Activated T-cell treated with anti-CD3 and anti-CD28 coated beads for 4 hours (primary cell): ENCODE measurements around the gene OR51E2.

Source experiments
- DNase-seq: peaks from one replicate; pipeline ENCODE4 v3.0.0-alpha.2; 2020

Gene OR51E2

DNA sequence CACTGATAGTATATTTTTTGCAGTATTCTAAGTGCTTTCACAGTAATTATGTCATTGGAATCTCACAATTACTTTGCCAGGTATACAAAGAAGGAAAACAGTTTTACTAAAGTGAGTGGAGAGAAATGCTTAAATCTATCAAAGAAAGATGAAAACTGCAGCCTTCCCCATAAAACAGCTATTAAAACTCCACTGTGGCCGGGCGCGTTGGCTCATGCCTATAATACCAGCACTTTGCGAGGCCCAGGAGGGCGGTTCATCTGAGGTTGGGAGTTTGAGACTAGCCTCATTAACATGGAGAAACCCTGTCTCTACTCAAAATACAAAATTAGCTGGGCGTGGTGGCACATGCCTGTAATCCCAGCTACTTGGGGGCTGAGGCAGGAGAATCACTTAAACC, 34.8 kb downstream of the OR51E2 start:
- no peak for DNase-seq

- no peak for DNase-seq
Observed at GRCh38 chr11:4658629-4659445, 38.8 kb downstream of the OR51E2 start.

DNA sequence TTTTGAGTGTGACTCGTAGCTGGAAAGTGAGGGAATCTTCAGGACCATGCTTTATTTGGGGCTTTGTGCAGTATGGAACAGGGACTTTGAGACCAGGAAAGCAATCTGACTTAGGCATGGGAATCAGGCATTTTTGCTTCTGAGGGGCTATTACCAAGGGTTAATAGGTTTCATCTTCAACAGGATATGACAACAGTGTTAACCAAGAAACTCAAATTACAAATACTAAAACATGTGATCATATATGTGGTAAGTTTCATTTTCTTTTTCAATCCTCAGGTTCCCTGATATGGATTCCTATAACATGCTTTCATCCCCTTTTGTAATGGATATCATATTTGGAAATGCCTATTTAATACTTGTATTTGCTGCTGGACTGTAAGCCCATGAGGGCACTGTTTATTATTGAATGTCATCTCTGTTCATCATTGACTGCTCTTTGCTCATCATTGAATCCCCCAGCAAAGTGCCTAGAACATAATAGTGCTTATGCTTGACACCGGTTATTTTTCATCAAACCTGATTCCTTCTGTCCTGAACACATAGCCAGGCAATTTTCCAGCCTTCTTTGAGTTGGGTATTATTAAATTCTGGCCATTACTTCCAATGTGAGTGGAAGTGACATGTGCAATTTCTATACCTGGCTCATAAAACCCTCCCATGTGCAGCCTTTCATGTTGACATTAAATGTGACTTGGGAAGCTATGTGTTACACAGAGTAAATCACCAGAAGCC, 42.9 kb downstream of the OR51E2 start:
- DNase-seq: no peak

DNA sequence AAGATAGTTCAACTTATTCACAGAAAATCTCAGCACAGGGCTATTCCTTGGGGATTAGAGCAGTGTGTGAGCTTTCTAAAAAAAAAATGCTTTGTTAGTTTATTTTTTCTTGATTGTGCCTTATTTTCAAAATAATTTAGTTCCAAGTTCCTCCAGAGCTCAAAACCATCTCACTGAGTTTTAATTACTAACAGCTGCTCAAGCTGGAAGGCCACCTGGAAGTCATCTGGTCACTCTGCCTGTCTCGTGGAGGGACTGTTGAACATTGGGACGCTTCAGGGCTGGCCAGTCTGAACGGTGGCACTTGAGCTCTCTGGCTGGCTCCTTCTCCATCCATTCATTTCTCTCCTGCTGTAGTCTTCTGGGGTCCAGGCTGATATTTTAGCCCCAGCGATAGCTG, 49.9 kb downstream of the OR51E2 start:
- no peak for DNase-seq

DNA sequence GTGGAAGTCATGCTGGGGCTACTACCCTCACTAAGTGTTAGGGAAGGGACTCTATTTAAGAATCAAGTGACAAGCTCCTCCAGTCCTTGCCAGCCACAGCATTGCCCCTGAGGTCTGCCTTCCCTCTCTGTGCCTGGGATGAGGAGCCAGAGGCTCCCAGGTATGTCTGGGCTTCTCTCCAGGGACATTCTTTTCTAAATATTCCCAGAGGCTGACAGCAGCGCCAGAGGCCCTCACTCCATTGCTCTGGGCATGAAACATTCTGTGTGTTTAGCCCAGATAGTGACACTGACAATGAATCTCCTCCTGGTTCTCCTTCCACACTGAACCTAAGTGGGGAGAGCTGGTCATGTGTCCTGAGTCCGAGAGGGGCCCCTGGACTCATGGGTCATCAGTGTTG, 51.7 kb downstream of the OR51E2 start:
- no peak for DNase-seq

- DNase-seq: no peak
Observed at GRCh38 chr11:4644233-4644632, 53.4 kb downstream of the OR51E2 start.

DNA sequence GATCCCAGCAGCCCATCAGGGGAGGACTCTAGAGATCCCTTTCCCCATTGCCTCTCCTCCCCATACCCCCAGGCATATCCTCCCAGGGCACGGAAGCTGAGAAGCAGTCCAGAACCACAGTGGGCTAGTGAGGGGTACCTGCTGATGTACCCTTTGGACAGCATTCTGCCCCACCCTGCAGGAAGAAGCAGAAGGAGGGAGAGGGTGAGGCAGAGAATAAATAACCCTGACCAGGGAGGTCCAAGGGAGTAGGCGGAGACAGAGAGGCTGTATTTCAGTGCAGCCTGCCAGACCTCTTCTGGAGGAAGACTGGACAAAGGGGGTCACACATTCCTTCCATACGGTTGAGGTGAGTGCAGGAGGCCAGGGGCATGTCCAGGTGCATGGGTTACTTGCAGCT, 54.0 kb downstream of the OR51E2 start, which contains the start of gene OR51E1:
TSS of gene OR51E1 (plus strand) at position 301 of the 400 bp plus-strand sequence. CDS start 8,545 bp downstream, outside the sequence.
- DNase-seq: no peak

DNA sequence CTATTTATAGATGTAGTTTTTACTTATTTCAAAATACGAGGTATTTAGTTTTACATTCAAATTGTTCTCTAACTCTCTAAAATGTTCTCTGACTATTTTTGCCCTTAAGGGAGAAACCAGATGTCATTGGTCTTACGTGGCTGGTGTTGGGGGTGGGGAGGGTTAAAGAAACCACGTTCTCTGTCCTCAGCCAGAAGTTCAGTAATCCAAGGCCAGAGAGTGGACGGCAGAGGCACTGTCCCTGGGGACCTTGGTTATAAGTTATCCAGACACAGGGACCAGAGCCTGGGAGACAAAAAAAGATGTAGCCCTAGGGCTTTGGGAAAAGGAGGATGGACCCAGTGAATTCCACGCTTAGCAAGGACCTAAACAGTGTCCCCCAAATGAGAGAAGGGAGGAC, 54.6 kb downstream of the OR51E2 start:
- no peak for DNase-seq

- DNase-seq: no peak
Observed at GRCh38 chr11:4642043-4642442, 55.6 kb downstream of the OR51E2 start.

- DNase-seq: no peak
Observed at GRCh38 chr11:4641501-4641900, 56.2 kb downstream of the OR51E2 start.

DNA sequence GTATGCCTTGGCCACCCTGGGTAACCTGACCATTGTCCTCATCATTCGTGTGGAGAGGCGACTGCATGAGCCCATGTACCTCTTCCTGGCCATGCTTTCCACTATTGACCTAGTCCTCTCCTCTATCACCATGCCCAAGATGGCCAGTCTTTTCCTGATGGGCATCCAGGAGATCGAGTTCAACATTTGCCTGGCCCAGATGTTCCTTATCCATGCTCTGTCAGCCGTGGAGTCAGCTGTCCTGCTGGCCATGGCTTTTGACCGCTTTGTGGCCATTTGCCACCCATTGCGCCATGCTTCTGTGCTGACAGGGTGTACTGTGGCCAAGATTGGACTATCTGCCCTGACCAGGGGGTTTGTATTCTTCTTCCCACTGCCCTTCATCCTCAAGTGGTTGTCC, 57.7 kb downstream of the OR51E2 start:
- no peak for DNase-seq

DNA sequence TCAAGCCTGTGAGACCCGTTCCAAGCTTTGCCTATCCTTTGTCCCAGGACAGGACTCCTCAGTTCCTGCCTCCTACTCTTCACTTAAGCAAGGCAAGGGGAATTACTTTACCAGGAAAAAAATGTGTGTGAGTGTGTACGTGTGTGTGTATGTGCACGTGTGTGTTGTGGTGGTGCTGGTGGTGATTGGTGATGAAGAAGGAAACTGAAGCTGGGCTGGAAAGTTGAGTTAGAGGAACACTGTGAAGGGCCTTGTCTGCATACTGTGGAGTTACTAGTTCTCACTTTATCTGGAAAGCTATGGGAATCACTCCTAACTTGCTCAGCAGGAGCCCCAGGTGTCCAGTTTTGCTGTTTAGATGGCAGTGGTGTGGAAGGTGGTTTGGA, 60.0 kb downstream of the OR51E2 start:
- DNase-seq: no peak

DNA sequence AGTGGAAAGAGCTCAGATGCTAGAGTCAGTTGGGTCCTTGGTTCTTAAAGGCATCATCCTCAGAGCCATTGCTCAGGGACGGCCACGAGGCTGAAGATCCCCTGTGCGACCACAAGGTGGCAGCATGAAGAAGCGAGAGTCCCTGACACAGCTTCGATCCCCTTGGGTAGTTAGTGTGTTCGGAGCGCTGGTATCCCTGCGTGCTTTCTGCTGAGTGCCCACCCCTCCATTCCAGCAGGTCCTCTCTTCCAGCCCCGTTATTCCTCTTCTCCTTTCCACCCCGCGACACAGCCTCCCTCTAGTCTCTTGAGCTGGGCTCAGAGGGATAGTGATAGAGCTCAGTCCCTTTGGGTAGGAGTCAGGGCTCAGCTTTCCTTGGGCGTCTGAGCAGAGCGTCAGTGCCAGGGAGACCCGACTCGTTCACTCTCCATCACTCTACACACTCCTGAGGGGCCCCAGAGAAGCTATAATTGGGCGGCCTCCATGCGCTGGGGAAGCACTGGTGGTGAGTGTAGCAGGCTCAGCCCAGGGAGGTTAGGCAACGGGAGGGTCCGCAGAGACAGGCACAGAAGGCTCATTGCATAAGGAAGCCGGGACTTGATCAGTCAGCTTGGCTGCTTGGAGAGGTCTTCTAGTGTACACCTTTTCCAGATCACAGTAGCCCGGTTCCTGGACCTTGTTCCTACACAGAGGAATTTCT, 60.5 kb downstream of the OR51E2 start, which contains the start of gene OR51D1:
TSS of gene OR51D1 (plus strand) at position 516 of the 700 bp plus-strand sequence. CDS start 2,314 bp downstream, outside the sequence.
- peak; percentile 58 for DNase-seq

- DNase-seq: no peak
Observed at GRCh38 chr11:4636136-4636535, 61.5 kb downstream of the OR51E2 start.
